Body of pancreas (tissue), 4 donors: ENCODE measurements around the gene PCNT. TPM values are rescaled to one million over a fixed set of nuclear protein-coding genes. Genes with fewer than 3 reads are reported as not detected.

Source experiments
- ATAC-seq: fragments of 150-250 bp; one replicate; pipeline ENCODE4 v1.9.1; 2016
- DNase-seq, 4 donors: peaks; one replicate each; pipeline ENCODE4 v3.0.0-alpha.2; 2019
- H3K27ac ChIP-seq, 4 donors: fragments of 200-600 bp; sonication (generic); 1 replicate in 3 of 4; 2 replicates in 1 of 4; pipeline versions ENCODE4 v1.5.1 to v1.6.1; 2016 to 2019; ENCODE audit warnings: mild to moderate bottlenecking in 1 of 4, mixed read lengths in 1 of 4, moderate library complexity in 1 of 4
- H3K27me3 ChIP-seq, 2 donors: fragments of 200-600 bp; sonication (generic); one replicate each; pipeline ENCODE4 v1.6.0; 2016; ENCODE audit warnings: mild to moderate bottlenecking in 1 of 2
- H3K36me3 ChIP-seq, 2 donors: fragments of 200-600 bp; sonication (generic); replicated peaks in 1 of 2; 2 replicates each; pipeline ENCODE4 v1.5.1; 2016; ENCODE audit warnings: low read depth in 2 of 2; ENCODE audit not compliant: insufficient read depth in 1 of 2
- H3K4me1 ChIP-seq: fragments of 200-600 bp; sonication (generic); one replicate; pipeline ENCODE4 v1.6.0; 2016
- H3K4me3 ChIP-seq, 2 donors: fragments of 200-600 bp; sonication (generic); 1 replicate in 1 of 2; 2 replicates in 1 of 2; pipeline ENCODE4 v1.5.1; 2016 to 2019
- H3K9me3 ChIP-seq, 3 donors: fragments of 200-600 bp; sonication (generic); 1 replicate in 2 of 3; 2 replicates in 1 of 3; pipeline ENCODE4 v1.5.1; 2016
- CTCF ChIP-seq, 7 experiments: fragments of 450-650 bp in 4 of 7; fragments of 200-600 bp in 3 of 7; sonication (generic) in 3 of 7; IDR thresholded peaks; one replicate each; pipeline ENCODE4 v1.5.1; 2016 to 2019; ENCODE audit warnings: antibody characterized with exemption in 7 of 7
- POLR2A ChIP-seq, 3 donors: fragments of 450-650 bp; IDR thresholded peaks; one replicate each; pipeline ENCODE4 v1.6.1; 2016; ENCODE audit warnings: antibody characterized with exemption in 3 of 3, mild to moderate bottlenecking in 2 of 3
- WGBS, 2 donors: methylation state at CpG; one replicate each; pipeline ENCODE4 v1.1.5; 2017; 5-methylcytosine and 5-hydroxymethylcytosine counted together
- intact Hi-C: fragments of 100-400 bp; cut with DNase I; formaldehyde crosslinking; loops from one replicate; pipeline ENCODE4 v1.15.1; 2023
- total RNA-seq, 2 donors: library from RNA; depleted of rRNA; stranded (reverse); fragments of >200 nt; gene quantifications; one replicate each; pipeline ENCODE4 v1.1.0, GENCODE V29; 2016

The PCNT gene
- total RNA-seq, 2 donors from 2014 or later: 11.9 to 28.0 TPM

DNA sequence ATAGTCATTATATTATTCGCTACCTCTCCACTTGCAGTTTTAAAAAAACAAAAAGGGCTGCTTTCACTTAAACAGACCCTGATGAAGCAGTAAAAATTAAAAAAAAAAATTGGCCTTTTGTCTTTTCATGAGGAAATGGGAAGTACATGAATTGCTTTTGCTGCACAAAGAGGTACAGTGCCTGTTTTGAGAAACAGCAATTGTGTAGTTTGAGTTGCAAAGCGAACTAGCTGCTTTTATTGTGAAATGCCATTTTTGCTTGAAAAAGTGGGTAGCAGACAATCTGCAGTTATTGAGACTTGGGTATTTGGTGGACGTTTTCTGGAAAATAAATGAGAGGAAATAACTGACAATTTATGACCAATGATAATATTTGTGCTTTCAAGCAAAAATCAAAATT, 141.7 kb downstream of the PCNT start:
- no peak for DNase-seq
- H3K4me3 ChIP-seq: no peak overlapping the region
- peaks cover 7% of the 10 kb centered on the region for H3K4me1 ChIP-seq
- TF ChIP-seq CTCF (IDR thresholded peaks at IDR 0.05) (no peak), POLR2A (IDR thresholded peaks at IDR 0.05) (no peak)
- H3K27ac ChIP-seq: no peak overlapping the region
- no peaks in the 10 kb centered on the region for H3K9me3 ChIP-seq
- WGBS, 2 donors: 76% methylated on average over 3 of the region's 3 CpGs
- H3K36me3 ChIP-seq: no peaks in the 10 kb centered on the region
- intact Hi-C loops: no loop called here
- H3K27me3 ChIP-seq: no peaks in the 10 kb centered on the region
- no peak for ATAC-seq

DNA sequence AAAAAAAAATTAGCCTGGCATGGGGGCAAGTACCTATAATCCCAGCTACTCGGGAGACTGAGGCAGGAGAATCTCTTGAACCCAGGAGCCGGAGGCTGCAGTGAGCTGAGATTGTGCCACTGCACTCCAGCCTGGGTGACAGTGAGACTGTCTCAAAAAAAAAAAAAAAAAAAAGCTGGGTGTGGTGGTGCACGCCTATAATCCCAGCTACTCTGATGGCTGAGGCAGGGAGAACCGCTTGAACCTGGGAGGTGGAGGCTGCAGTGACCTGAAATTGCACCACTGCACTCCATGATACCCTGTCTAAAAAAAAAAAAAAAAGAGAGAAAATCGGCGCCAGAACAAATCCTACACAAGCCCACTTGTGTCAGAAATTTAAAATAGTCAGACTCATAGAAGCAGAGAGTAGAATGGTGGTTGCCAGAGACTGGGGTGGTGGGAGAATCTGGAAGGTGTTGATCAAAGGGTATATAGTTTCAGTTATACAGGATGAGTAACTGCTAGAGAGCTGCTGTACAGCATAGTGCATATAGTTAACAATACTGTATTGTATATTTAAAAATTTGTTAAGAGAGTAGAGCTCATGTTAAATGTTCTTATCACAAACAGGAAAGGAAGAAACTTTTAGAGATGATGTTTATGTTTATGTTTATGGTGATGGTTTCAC, 144.3 kb downstream of the PCNT start:
- Histone ChIP-seq H3K36me3 (no peaks in the 10 kb centered on the region), H3K27me3 (no peaks in the 10 kb centered on the region), H3K4me3 (no peak overlapping the region), H3K27ac (no peak overlapping the region), H3K9me3 (no peaks in the 10 kb centered on the region), H3K4me1 (no peaks in the 10 kb centered on the region)
- no peak for ATAC-seq
- WGBS, 2 donors: 76 to 85% methylated on average over 6 of the region's 6 CpGs
- no peak for DNase-seq
- TF ChIP-seq POLR2A (IDR thresholded peaks at IDR 0.05) (no peak), CTCF (IDR thresholded peaks at IDR 0.05) (no peak)
- intact Hi-C loops: no loop called here

DNA sequence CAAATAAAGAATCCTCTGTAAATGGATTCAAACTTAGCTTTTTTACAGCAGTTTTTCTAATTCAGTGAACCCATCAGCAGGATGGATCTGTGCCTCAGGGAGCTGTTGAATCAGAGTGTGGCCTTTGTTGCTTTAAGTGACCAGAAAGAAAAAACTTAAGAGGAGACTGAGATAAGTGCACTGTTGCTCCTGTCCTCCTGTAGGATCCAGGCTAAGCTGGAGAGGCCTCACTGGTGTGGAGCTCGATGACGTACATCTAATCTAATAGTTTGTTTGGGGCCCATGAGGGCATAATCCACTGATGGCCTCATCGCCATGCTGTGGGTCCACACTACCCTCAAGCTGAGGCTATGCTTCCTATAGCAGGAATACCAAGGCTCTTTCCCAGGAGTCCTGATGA, 145.3 kb downstream of the PCNT start:
- 81 to 88% methylated on average over 3 of the region's 3 CpGs for WGBS, 2 donors

DNA sequence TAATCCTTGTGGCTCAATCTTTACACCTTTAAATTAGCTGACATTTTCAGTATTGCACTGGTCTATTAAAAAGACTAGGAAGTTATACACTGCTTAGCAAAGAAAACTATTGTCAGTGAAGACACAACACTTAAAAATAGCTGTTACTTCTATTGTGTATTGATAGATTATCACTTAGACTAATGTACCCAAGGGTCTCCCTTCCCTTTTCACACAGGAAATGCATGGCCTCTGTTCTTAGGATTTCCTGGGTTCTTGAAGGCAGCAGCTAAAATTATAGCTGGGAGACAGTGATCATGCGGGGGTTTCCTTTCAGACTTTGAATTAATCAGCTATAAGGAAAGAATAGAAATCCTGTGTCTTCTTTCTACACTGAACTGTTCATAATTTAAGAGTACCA, 147.6 kb downstream of the PCNT start:
- no peak for DNase-seq
- WGBS, 2 donors: 84 to 97% methylated on average over 1 of the region's 1 CpG
- Histone ChIP-seq H3K27ac (no peak overlapping the region), H3K27me3 (no peaks in the 10 kb centered on the region), H3K9me3 (no peaks in the 10 kb centered on the region), H3K4me1 (no peaks in the 10 kb centered on the region), H3K36me3 (no peaks in the 10 kb centered on the region), H3K4me3 (no peak overlapping the region)
- no peak for TF ChIP-seq CTCF (IDR thresholded peaks at IDR 0.05)
- no peak for TF ChIP-seq POLR2A (IDR thresholded peaks at IDR 0.05)
- no peak for ATAC-seq
- intact Hi-C loops: no loop called here

More for the DNA sequence above, 145.3 kb downstream of the PCNT start:
- DNase-seq (no peak), ATAC-seq (no peak)
- Histone ChIP-seq H3K36me3 (no peaks in the 10 kb centered on the region), H3K4me1 (no peaks in the 10 kb centered on the region), H3K4me3 (no peak overlapping the region), H3K27ac (no peak overlapping the region), H3K27me3 (no peaks in the 10 kb centered on the region), H3K9me3 (no peaks in the 10 kb centered on the region)
- intact Hi-C loops: no loop called here
- TF ChIP-seq CTCF (IDR thresholded peaks at IDR 0.05) (no peak), POLR2A (IDR thresholded peaks at IDR 0.05) (no peak)

DNA sequence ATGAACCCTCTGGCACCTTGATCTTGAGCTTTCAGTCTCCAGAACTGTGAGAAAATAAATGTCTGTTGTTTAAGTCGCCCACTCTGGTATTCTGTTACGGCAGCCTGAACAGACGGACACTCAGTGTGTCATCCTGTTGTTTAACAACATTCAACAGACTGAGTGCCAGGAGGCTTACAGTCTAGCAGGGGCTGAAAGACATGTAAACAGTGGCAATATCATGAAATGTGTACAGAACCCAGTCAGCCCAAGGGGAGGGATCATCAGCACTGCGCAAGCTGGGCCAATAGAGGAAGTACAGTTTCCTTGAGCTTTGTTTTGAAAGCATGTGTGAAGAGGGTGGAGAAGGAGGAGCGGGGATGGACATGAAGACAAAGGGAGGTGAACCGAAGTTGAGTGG, 148.3 kb downstream of the PCNT start:
- intact Hi-C loops: no loop called here
- no peak for ATAC-seq

More for the DNA sequence above, 148.3 kb downstream of the PCNT start:
- peak in 1 of 4 donors; percentile 25 for DNase-seq
- Histone ChIP-seq H3K9me3 (no peaks in the 10 kb centered on the region), H3K36me3 (no peaks in the 10 kb centered on the region), H3K4me1 (no peaks in the 10 kb centered on the region), H3K27ac (no peak overlapping the region), H3K4me3 (no peak overlapping the region), H3K27me3 (no peaks in the 10 kb centered on the region)
- 68 to 84% methylated on average over 6 of the region's 6 CpGs for WGBS, 2 donors
- TF ChIP-seq CTCF (IDR thresholded peaks at IDR 0.05): no peak
- TF ChIP-seq POLR2A (IDR thresholded peaks at IDR 0.05): no peak
